HepG2 (cell line): ENCODE results near the gene PTEN. TPM values are rescaled to one million over a fixed set of nuclear protein-coding genes. Genes with fewer than 3 reads are reported as not detected.
A peak's percentile ranks its signal among the peaks of the same experiment; 100 is the strongest.

Experiments
- ATAC-seq: fragments of 200-7000 bp; cut with Tn5 transposase; 3 replicates; pipeline ENCODE4 v1.9.1; 2020; ENCODE audit warnings: mild to moderate bottlenecking, moderate library complexity
- BruUV-seq: library from RNA; stranded (reverse); fragments of 400-500 nt; replicated peaks from 2 replicates; lab custom pipeline; 2021; lab: Mats Ljungman, UMichigan
- CTCF ChIA-PET: fragments of 300-600 bp; formaldehyde crosslinking; extraction: SDS; loops from one replicate; lab custom pipeline; 2021; ENCODE audit warnings: low total read pairs, inconsistent platforms, low intra/inter-chr PET ratio; lab: Yijun Ruan, JAX
- POLR2A ChIA-PET: fragments of 350-600 bp; sonication (Branson Sonifier 250); formaldehyde crosslinking; loops from one replicate; lab custom pipeline; 2020; ENCODE audit warnings: antibody characterized with exemption, inconsistent platforms; lab: Yijun Ruan, JAX
- DNase-seq: peaks from one replicate; pipeline ENCODE4 v3.0.0-alpha.2; 2015; ENCODE audit warnings: low spot score
- FAIRE-seq: peaks from 3 replicates; lab custom pipeline; 2011; peaks lifted over from hg19 to GRCh38; lab: Jason Lieb, UNC
- H2AFZ ChIP-seq: one replicate; pipeline ENCODE4 v1.6.1; 2011; ENCODE audit warnings: low read length, inconsistent platforms
- H3K27ac ChIP-seq: fragments of 300-600 bp; 3 replicates; pipeline ENCODE4 v1.8.0; 2011; ENCODE audit warnings: mixed run types, mild to moderate bottlenecking, mixed read lengths, low read length, inconsistent platforms; ENCODE audit not compliant: insufficient read depth; ENCODE audit errors: extremely low read length
- H3K27me3 ChIP-seq, 2 experiments: fragments of 200-600 bp in 1 of 2; 2 replicates in 1 of 2; 3 replicates in 1 of 2; pipeline versions ENCODE4 v1.6.0 to v1.8.0; 2011; ENCODE audit warnings: low read length in 2 of 2, mild to moderate bottlenecking in 2 of 2, moderate library complexity in 2 of 2, inconsistent platforms in 1 of 2; ENCODE audit not compliant: insufficient read depth in 2 of 2, control insufficient read depth in 1 of 2
- H3K36me3 ChIP-seq, 2 experiments: fragments of 200-600 bp in 1 of 2; replicated peaks in 1 of 2; 2 replicates in 1 of 2; 3 replicates in 1 of 2; pipeline versions ENCODE4 v1.5.1 to v1.8.0; 2011; ENCODE audit warnings: low read length in 2 of 2, inconsistent platforms in 1 of 2; ENCODE audit not compliant: insufficient read depth in 2 of 2, control insufficient read depth in 1 of 2
- H3K4me1 ChIP-seq: 2 replicates; pipeline ENCODE4 v1.5.1; 2012; ENCODE audit warnings: low read length, inconsistent platforms; ENCODE audit not compliant: insufficient read depth
- H3K4me2 ChIP-seq: 2 replicates; pipeline ENCODE4 v1.6.0; 2011; ENCODE audit warnings: low read depth, low read length, inconsistent platforms
- H3K4me3 ChIP-seq, 3 experiments: fragments of 200-600 bp in 1 of 3; sonication (generic), shearing (Covaris generic) in 1 of 3; replicated peaks in 1 of 3; 2 replicates each; pipeline ENCODE4 v1.5.1; 2011 to 2016; ENCODE audit warnings: low read length in 3 of 3, inconsistent platforms in 2 of 3, low read depth in 2 of 3, mild to moderate bottlenecking in 2 of 3, control low read depth in 1 of 3, mixed read lengths in 1 of 3; ENCODE audit not compliant: insufficient read depth in 1 of 3
- H3K79me2 ChIP-seq: one replicate; pipeline ENCODE4 v1.6.1; 2011; ENCODE audit warnings: low read length, inconsistent platforms; ENCODE audit not compliant: insufficient read depth
- H3K9ac ChIP-seq: 2 replicates; pipeline ENCODE4 v1.6.0; 2011; ENCODE audit warnings: mild to moderate bottlenecking, low read depth, low read length, inconsistent platforms; ENCODE audit not compliant: insufficient read depth
- H3K9me3 ChIP-seq: 2 replicates; pipeline ENCODE4 v1.5.1; 2012; ENCODE audit warnings: mild to moderate bottlenecking, low read length
- H4K20me1 ChIP-seq: 2 replicates; pipeline ENCODE4 v1.6.0; 2011; ENCODE audit warnings: inconsistent platforms, mild to moderate bottlenecking, low read length, moderate library complexity; ENCODE audit not compliant: insufficient read depth
- FOSL2 ChIP-seq: sonication (generic); formaldehyde crosslinking; IDR thresholded peaks from 2 replicates; pipeline ENCODE4 v1.4.0; 2020; ENCODE audit warnings: missing genetic modification reagents
- MIER2 ChIP-seq: IDR thresholded peaks from 2 replicates; pipeline ENCODE4 v1.6.1; 2016; ENCODE audit warnings: missing biosample characterization, missing genetic modification reagents
- SAFB2 ChIP-seq: sonication (generic); formaldehyde crosslinking; IDR thresholded peaks from 2 replicates; pipeline ENCODE4 v1.5.1; 2020; ENCODE audit warnings: missing genetic modification reagents, low read depth, mild to moderate bottlenecking, borderline replicate concordance
- TOPORS ChIP-seq: sonication (generic); formaldehyde crosslinking; IDR thresholded peaks from 2 replicates; pipeline ENCODE4 v1.8.0; 2023; ENCODE audit warnings: mild to moderate bottlenecking, missing genetic modification reagents
- ZFP36 ChIP-seq: fragments of 150-350 bp; IDR thresholded peaks from 2 replicates; pipeline ENCODE4 v1.6.1; 2018; ENCODE audit warnings: borderline replicate concordance, low read length, low read depth; ENCODE audit not compliant: partially characterized antibody
- ZNF207 ChIP-seq: fragments of 450-650 bp; IDR thresholded peaks from 2 replicates; pipeline ENCODE4 v1.6.1; 2016; ENCODE audit warnings: antibody characterized with exemption, borderline replicate concordance
- ZNF260 ChIP-seq: sonication (generic); formaldehyde crosslinking; IDR thresholded peaks from 2 replicates; pipeline ENCODE4 v1.4.0; 2020; ENCODE audit warnings: missing genetic modification reagents, low read depth, mild to moderate bottlenecking, borderline replicate concordance
- ZNF556 ChIP-seq: sonication (generic); formaldehyde crosslinking; IDR thresholded peaks from 2 replicates; pipeline ENCODE4 v1.4.0; 2020; ENCODE audit warnings: mild to moderate bottlenecking, missing genetic modification reagents, borderline replicate concordance
- ZNF850 ChIP-seq: sonication (generic); formaldehyde crosslinking; conservative IDR thresholded peaks from 2 replicates; pipeline ENCODE4 v1.9.0; 2021; ENCODE audit warnings: mild to moderate bottlenecking, missing genetic modification reagents
- WGBS: methylation state at CpG from one replicate; pipeline ENCODE4 v1.1.6; 2017; ENCODE audit warnings: low lambda C conversion rate; 5-methylcytosine and 5-hydroxymethylcytosine counted together
- in situ Hi-C: cut with HindIII; loops from 2 replicates; pipeline ENCODE4 v1.10.0; 2017; ENCODE audit warnings: low pct_unique_long_range_greater_than_20kb; ENCODE audit not compliant: extremely low pct_ligation_motif_present
- intact Hi-C: fragments of 100-400 bp; cut with micrococcal nuclease; formaldehyde crosslinking; loops from one replicate; pipeline ENCODE4 v1.10.0; 2022; ENCODE audit not compliant: unreplicated experiment
- polyA plus RNA-seq, 8 experiments: library from polyadenylated mRNA; depleted of rRNA in 3 of 8; stranded (reverse) in 7 of 8; unstranded in 1 of 8; fragments of >200 nt; fragmentation: Illumina TruSeq in 4 of 8; extraction: Trizol in 4 of 8; gene quantifications; 2 replicates each; pipeline versions ENCODE4 v1.2.1 to v1.2.3, GENCODE V29; 2011 to 2016; ENCODE audit warnings: low read depth in 4 of 8, missing spikeins in 1 of 8, mixed read lengths in 1 of 8; ENCODE audit not compliant: insufficient read depth in 1 of 8
- total RNA-seq, 5 experiments: library from RNA; depleted of rRNA; stranded (reverse); fragments of >200 nt; fragmentation: Illumina TruSeq; extraction: Trizol; gene quantifications; 2 replicates each; pipeline ENCODE4 v1.2.3, GENCODE V29; 2016; ENCODE audit warnings: low read depth in 1 of 5
- TF ChIP-seq, protein P1 (sequence below): sonication (generic); formaldehyde crosslinking; IDR thresholded peaks from 2 replicates; pipeline ENCODE4 v1.8.0; 2022; ENCODE audit warnings: mild to moderate bottlenecking, missing genetic modification reagents, borderline replicate concordance
- TF ChIP-seq, protein P2 (sequence below): sonication (generic); formaldehyde crosslinking; IDR thresholded peaks from 2 replicates; pipeline ENCODE4 v1.8.1; 2022; ENCODE audit warnings: mild to moderate bottlenecking, missing genetic modification reagents

The PTEN gene
- total and polyA plus RNA-seq, 2 of the 13 experiments (the other 11 are each of a cell fraction or from before 2014, with no cell fraction given): 30.3 to 61.3 TPM

DNA sequence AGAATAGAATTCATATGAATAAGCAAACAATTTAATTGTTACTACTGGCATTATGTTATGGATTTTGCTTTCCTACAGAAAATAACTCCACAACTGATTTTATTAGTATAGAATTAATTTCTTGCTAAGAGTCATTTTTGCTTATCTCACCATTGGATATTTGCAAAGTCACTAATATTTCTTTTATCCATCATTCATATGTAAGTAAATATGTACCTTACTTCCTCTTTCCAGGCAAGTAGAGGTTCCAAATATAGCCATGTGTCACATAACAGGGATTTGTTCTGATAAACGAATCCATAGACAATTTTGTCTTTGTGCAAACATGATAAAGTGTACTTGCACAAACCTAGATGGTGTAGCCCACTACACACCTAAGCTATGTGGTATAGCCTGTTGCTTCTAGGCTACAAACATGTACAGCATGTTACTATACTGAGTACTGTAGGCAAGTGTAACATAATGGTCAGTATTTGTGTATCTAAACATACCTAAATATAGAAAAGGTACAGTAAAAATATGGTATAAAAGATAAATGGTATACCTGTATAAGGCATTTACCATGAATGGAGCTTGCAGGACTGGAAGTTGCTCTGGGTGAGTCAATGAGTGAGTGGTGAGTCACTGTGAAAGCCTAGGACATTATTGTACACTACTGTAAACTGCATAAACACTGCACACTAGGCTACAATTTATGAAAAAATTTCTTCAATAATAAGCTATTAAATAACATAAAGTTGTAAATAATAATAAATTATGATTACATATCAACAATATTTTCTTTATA lies 18.4 kb upstream of the PTEN start:
- intact Hi-C loops: no loop called here
- no TSS peak for BruUV-seq
- no peak for FAIRE-seq
- H3K4me2 ChIP-seq: no peak overlapping the region
- H3K36me3 ChIP-seq: no peaks in the 10 kb centered on the region
- peaks cover 22% of the 10 kb centered on the region for H3K4me1 ChIP-seq
- POLR2A ChIA-PET: interaction anchor here (1.0 to 2.4 kb wide), 2 partner anchors 18 to 27 kb away, joined by 3 to 13 read pairs; partner anchors contain the start of genes ATAD1, KLLN and PTEN
- H3K4me3 ChIP-seq: no peak overlapping the region
- DNase-seq: peak; percentile 9
- in situ Hi-C loops: no loop called here
- H3K79me2 ChIP-seq: no peaks in the 10 kb centered on the region
- H3K27ac ChIP-seq: no peak overlapping the region
- no peak overlapping the region for H3K9ac ChIP-seq
- CTCF ChIA-PET: no interaction called here
- H3K9me3 ChIP-seq: no peaks in the 10 kb centered on the region
- no peaks in the 10 kb centered on the region for H3K27me3 ChIP-seq
- no peak overlapping the region for H2AFZ ChIP-seq
- TF ChIP-seq ZNF207 (no peak), ZFP36 (no peak), FOSL2 (CRISPR knock-in tag) (peak; percentile 37; the same call in 1 of the 2 replicates)
- no peak for ATAC-seq
- WGBS: 9% methylated on average over 1 of the region's 1 CpG
- H4K20me1 ChIP-seq: no peaks in the 10 kb centered on the region

DNA sequence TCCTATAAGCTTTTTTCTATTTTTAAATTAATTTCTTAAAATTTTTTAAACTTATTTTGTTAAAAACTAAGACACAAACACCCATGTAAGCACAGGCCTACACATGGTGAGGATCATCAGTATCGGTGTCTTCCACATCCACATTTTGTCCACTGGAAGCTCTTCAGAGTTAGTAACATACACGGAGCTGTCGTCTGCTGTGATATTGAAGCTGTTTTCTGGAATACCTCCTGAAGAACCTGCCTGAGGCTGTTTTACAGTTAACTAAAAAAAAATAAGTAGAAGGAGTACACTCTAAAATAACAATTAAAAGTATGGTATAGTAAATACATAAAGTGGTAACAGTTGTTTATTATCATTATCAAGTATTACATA lies 17.8 kb upstream of the PTEN start:
- DNase-seq: no peak

More for the DNA sequence above, 17.8 kb upstream of the PTEN start:
- H4K20me1 ChIP-seq: no peaks in the 10 kb centered on the region
- no peak overlapping the region for H3K9ac ChIP-seq
- no peaks in the 10 kb centered on the region for H3K36me3 ChIP-seq
- in situ Hi-C loops (no loop called here), intact Hi-C loops (no loop called here)
- POLR2A ChIA-PET: interaction anchor here (1.0 to 2.4 kb wide), 2 partner anchors 17 to 27 kb away, joined by 3 to 13 read pairs; partner anchors contain the start of genes ATAD1, KLLN and PTEN
- no peaks in the 10 kb centered on the region for H3K27me3 ChIP-seq
- ATAC-seq (no peak), FAIRE-seq (no peak)
- no TSS peak for BruUV-seq
- H3K4me1 ChIP-seq: peaks cover 28% of the 10 kb centered on the region
- WGBS: 94% methylated on average over 3 of the region's 3 CpGs
- no peak overlapping the region for H3K4me3 ChIP-seq
- H3K79me2 ChIP-seq: no peaks in the 10 kb centered on the region
- no peak overlapping the region for H3K27ac ChIP-seq
- no peaks in the 10 kb centered on the region for H3K9me3 ChIP-seq
- H2AFZ ChIP-seq: no peak overlapping the region
- no peak for TF ChIP-seq ZNF850 (CRISPR knock-in tag)
- no peak for TF ChIP-seq MIER2 (CRISPR knock-in tag)
- TF ChIP-seq ZNF556 (CRISPR knock-in tag): no peak
- no peak for TF ChIP-seq SAFB2 (CRISPR knock-in tag)
- TF ChIP-seq TOPORS (CRISPR knock-in tag): no peak
- TF ChIP-seq, protein P1, sequence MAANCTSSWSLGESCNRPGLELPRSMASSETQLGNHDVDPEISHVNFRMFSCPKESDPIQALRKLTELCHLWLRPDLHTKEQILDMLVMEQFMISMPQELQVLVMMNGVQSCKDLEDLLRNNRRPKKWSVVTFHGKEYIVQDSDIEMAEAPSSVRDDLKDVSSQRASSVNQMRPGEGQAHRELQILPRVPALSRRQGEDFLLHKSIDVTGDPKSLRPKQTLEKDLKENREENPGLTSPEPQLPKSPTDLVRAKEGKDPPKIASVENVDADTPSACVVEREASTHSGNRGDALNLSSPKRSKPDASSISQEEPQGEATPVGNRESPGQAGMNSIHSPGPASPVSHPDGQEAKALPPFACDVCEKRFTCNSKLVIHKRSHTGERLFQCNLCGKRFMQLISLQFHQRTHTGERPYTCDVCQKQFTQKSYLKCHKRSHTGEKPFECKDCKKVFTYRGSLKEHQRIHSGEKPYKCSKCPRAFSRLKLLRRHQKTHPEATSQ (CRISPR knock-in tag): no peak
- TF ChIP-seq ZNF260 (CRISPR knock-in tag): no peak
- TF ChIP-seq, protein P2, sequence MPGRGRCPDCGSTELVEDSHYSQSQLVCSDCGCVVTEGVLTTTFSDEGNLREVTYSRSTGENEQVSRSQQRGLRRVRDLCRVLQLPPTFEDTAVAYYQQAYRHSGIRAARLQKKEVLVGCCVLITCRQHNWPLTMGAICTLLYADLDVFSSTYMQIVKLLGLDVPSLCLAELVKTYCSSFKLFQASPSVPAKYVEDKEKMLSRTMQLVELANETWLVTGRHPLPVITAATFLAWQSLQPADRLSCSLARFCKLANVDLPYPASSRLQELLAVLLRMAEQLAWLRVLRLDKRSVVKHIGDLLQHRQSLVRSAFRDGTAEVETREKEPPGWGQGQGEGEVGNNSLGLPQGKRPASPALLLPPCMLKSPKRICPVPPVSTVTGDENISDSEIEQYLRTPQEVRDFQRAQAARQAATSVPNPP (CRISPR knock-in tag): no peak
- TF ChIP-seq, all 625 proteins: peak for 0
- no peak overlapping the region for H3K4me2 ChIP-seq
- CTCF ChIA-PET: no interaction called here
